Ascending aorta (tissue), 2 donors: ENCODE data around the gene NSD1. TPM values are rescaled to one million over a fixed set of nuclear protein-coding genes. Genes with fewer than 3 reads are reported as not detected.

ENCODE experiments used
- DNase-seq, 2 donors: peaks; one replicate each; pipeline ENCODE4 v3.0.0-alpha.2; 2019; ENCODE audit warnings: low spot score in 2 of 2
- H3K27ac ChIP-seq, 2 donors: fragments of 200-600 bp; sonication (generic); one replicate each; pipeline ENCODE4 v1.5.1; 2016 to 2017; ENCODE audit warnings: mild to moderate bottlenecking in 1 of 2
- H3K27me3 ChIP-seq: fragments of 200-600 bp; sonication (generic); one replicate; pipeline ENCODE4 v1.5.1; 2017
- H3K36me3 ChIP-seq, 2 donors: fragments of 200-600 bp; sonication (generic); one replicate each; pipeline ENCODE4 v1.5.1; 2016
- H3K4me1 ChIP-seq, 2 donors: fragments of 200-600 bp; sonication (generic); one replicate each; pipeline ENCODE4 v1.5.1; 2016 to 2017; ENCODE audit warnings: mild to moderate bottlenecking in 1 of 2
- H3K4me3 ChIP-seq, 2 donors: fragments of 200-600 bp; sonication (generic); one replicate each; pipeline ENCODE4 v1.5.1; 2016 to 2017; ENCODE audit warnings: mild to moderate bottlenecking in 1 of 2
- H3K9me3 ChIP-seq, 2 donors: fragments of 200-600 bp; sonication (generic); one replicate each; pipeline ENCODE4 v1.5.1; 2016
- intact Hi-C: fragments of 100-400 bp; cut with DNase I; formaldehyde crosslinking; loops from one replicate; pipeline ENCODE4 v1.15.1; 2023
- total RNA-seq: library from RNA; depleted of rRNA; stranded (reverse); fragments of >200 nt; gene quantifications from one replicate; pipeline ENCODE4 v1.1.0, GENCODE V29; 2016
- TF ChIP-seq, protein P1 (sequence below), 3 experiments: fragments of 200-600 bp in 2 of 3; fragments of 450-650 bp in 1 of 3; sonication (generic) in 2 of 3; IDR thresholded peaks; one replicate each; pipeline ENCODE4 v1.5.1; 2016 to 2019; ENCODE audit warnings: antibody characterized with exemption in 3 of 3, mild to moderate bottlenecking in 1 of 3, moderate library complexity in 1 of 3

Gene NSD1
- total RNA-seq, 1 donor from 2014 or later = 22.7 TPM

DNA sequence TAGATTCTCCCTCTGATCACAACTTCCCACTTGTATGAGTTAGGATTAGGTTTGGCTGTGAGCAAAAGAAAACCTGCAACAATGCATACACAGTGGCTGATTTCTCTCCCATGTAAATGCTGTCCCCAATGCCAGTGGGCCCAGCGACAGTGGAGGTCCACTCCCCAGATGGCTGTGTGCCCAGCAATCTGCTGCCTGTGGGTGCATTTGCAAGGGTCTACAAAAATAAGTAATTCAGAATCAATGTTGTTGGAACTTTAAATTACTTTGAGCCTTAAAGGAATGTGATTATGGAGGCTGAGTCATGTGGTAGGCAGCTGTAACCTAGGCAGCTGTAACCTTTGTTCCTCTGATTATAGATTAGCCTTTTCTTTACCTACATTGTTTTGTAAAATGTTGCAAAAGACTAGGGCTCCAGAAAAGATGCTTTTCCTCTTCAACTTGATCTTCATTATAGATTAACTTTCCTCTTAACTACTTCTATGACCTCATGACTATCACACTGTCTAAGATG, 192.4 kb downstream of the NSD1 start:
- Histone ChIP-seq H3K27me3 (no peaks in the 10 kb centered on the region), H3K4me1 (no peaks in the 10 kb centered on the region), H3K27ac (no peak overlapping the region), H3K36me3 (peaks cover 9 to 13% of the 10 kb centered on the region in 2 donors), H3K9me3 (no peaks in the 10 kb centered on the region), H3K4me3 (no peak overlapping the region)
- TF ChIP-seq, protein P1, sequence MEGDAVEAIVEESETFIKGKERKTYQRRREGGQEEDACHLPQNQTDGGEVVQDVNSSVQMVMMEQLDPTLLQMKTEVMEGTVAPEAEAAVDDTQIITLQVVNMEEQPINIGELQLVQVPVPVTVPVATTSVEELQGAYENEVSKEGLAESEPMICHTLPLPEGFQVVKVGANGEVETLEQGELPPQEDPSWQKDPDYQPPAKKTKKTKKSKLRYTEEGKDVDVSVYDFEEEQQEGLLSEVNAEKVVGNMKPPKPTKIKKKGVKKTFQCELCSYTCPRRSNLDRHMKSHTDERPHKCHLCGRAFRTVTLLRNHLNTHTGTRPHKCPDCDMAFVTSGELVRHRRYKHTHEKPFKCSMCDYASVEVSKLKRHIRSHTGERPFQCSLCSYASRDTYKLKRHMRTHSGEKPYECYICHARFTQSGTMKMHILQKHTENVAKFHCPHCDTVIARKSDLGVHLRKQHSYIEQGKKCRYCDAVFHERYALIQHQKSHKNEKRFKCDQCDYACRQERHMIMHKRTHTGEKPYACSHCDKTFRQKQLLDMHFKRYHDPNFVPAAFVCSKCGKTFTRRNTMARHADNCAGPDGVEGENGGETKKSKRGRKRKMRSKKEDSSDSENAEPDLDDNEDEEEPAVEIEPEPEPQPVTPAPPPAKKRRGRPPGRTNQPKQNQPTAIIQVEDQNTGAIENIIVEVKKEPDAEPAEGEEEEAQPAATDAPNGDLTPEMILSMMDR (IDR thresholded peaks at IDR 0.05) = no peak
- no peak for DNase-seq
- intact Hi-C loops = no loop called here

DNA sequence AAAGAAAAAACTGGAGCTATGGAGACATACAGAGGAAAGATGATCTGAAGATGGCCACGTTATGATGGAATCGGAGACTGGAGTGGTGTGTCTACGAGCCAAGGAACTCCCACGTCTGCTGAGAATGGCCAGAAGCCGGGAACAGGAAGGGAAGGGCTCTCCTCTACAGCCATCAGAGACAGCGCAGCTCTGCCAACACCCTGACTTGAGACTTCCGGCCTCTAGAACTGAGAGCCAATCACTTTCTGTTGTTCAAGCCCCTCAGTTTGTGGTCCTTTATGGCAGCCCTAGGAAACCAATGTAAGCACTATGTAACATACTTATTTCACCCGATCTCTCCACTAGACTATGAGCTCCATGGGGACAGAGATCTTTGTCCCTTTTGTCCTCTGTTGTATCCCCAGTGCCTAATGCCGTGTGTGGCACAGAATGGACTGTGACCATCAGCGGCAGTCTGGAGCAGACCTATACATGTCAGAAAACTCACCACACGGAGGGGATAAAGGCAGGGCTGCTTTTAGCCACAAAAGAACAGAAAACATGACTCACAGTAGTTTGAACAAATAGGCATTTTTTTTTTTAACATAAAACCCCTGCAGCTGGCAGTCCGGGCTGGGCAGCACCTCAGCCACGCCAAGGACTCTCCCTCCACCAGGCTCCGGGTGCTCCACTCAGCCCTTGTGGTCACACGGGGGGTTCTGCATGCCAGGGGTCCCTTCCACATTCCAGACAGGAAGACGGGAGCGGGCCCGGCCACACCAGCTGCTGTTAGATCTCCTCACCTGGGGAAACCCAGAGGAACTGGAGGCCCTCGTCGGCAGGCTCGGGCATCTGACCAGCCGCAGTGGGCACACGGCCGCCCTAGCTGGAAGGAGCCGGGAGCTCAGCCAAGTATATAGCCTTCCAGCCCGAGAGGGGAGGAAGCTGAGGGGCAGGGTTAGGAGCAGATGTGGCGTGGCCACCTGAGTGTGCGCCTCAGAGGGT, 194.3 kb downstream of the NSD1 start:
- peaks cover 18 to 32% of the 10 kb centered on the region in 2 donors for H3K36me3 ChIP-seq
- no peaks in the 10 kb centered on the region for H3K9me3 ChIP-seq
- TF ChIP-seq, protein P1 (IDR thresholded peaks at IDR 0.05) = no peak
- peak overlapping the region; percentile 19 to 32 for H3K27ac ChIP-seq
- H3K4me3 ChIP-seq = no peak overlapping the region
- H3K27me3 ChIP-seq = no peaks in the 10 kb centered on the region
- intact Hi-C loops = no loop called here
- H3K4me1 ChIP-seq = no peaks in the 10 kb centered on the region
- DNase-seq = no peak

DNA sequence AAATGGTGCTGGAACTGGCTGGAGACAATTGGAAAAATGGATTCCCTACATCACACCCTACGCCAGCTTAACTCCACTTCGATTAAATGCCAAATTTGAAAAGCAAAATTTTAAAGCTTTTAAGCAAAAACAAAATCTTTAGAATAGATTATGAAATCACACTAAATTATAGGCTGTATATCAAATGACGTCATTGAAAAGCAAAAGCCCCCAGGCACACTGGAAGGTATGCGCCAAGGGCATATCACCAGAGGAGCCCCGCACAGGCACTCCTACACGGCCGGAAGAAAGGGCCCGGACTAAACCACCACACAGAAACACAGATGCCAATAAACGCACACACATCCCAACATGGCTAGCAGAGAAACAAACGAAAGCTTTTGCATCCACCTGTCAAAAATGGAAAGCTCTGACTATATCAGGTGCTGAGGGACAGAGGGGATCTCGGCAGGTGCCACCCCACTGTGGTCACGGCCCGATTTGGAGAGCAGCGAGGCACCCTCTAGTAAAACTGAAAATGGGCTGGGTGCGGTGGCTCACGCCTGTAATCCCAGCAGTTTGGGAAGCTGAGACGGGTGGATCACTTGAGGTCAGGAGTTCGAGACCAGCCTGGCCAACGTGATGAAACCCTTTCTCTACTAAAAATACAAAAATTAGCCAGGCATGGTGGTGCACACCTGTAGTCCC, 195.1 kb downstream of the NSD1 start:
- DNase-seq = no peak
- no peaks in the 10 kb centered on the region for H3K4me1 ChIP-seq
- no peaks in the 10 kb centered on the region for H3K27me3 ChIP-seq
- H3K27ac ChIP-seq = peak overlapping the region in 1 of 2 donors; percentile 32
- TF ChIP-seq, protein P1 (IDR thresholded peaks at IDR 0.05) = no peak
- intact Hi-C loops = no loop called here
- no peaks in the 10 kb centered on the region for H3K9me3 ChIP-seq
- peaks cover 27 to 40% of the 10 kb centered on the region in 2 donors for H3K36me3 ChIP-seq
- H3K4me3 ChIP-seq = no peak overlapping the region

DNA sequence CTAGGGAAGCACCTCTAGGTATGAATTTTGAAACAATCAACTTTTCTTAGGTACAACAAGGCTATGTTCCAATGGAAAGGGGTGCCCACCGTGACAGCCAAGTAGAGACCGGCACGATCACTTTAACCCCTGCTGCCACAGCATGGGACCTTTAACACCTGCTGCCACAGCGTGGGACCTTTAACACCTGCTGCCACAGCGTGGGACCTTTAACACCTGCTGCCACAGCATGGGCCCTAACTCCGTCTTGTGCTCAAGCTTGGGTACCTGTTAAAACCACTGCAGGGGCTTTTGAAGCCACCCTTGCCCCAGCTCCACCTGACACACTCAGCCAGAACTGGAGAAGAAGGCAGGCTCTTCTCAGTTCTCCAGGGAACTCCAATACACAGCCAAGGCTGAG, 196.3 kb downstream of the NSD1 start:
- intact Hi-C loops = no loop called here
- H3K36me3 ChIP-seq = peaks cover 39 to 52% of the 10 kb centered on the region in 2 donors
- no peak for DNase-seq
- H3K27ac ChIP-seq = no peak overlapping the region
- no peaks in the 10 kb centered on the region for H3K27me3 ChIP-seq
- no peaks in the 10 kb centered on the region for H3K4me1 ChIP-seq
- TF ChIP-seq, protein P1 (IDR thresholded peaks at IDR 0.05) = no peak
- no peak overlapping the region for H3K4me3 ChIP-seq
- no peaks in the 10 kb centered on the region for H3K9me3 ChIP-seq

DNA sequence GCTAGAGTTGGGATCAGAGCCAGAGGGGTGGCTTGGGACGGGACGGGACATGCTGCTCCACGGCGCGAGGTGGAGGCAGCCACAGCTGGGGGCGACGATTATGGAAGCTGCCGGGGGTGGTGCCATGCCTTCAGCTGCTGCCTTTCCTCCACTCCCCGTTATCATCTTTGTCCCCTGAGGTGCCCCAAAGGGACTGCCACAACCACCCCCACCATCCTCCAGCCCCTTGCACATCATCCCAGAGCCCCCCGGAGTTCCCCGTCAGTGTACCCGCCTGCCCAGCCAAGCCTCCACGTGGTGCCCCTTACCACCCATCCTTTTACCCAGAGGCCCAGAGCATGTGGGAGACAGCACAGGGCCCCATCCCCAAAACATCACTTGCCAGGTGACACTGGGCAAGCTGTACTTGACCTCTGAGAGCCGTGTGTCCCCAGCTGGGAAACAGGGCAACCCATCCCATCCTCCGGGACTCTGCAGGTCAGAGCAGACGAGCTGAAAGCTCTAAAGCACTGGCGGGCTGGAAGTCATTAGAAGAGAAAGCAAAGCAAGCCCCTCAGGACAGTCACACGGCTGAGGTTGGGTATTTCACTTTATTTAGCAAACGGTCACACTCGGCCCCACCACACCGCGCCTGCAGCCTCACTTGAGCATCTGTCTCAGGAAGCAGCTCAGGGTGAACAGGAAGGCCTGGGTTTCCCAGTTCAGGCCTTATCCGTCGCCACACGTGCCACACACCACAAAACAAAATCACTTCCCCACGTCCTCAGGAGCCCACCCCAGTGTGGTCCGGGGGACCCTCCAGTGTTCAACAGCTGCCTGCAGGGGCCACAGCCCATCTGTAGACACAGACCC, 197.6 kb downstream of the NSD1 start:
- no peaks in the 10 kb centered on the region for H3K9me3 ChIP-seq
- peaks cover 52 to 65% of the 10 kb centered on the region in 2 donors for H3K36me3 ChIP-seq
- TF ChIP-seq, protein P1 (IDR thresholded peaks at IDR 0.05) = no peak
- no peak overlapping the region for H3K4me3 ChIP-seq
- intact Hi-C loops = no loop called here
- H3K4me1 ChIP-seq = no peaks in the 10 kb centered on the region
- no peaks in the 10 kb centered on the region for H3K27me3 ChIP-seq
- DNase-seq = no peak
- H3K27ac ChIP-seq = no peak overlapping the region
